Measurements from ENCODE around the gene KLC3.

GRCh38 chr19:45357445-45357783 lies 16.9 kb downstream of the KLC3 start:
- no peak for TF ChIP-seq CTCF (IDR thresholded peaks at IDR 0.05; ENCODE audit: insufficient read depth, low read length, poor library complexity, severe bottlenecking)
- no peak for TF ChIP-seq EZH2phosphoT487 (conservative IDR thresholded peaks at IDR 0.05; ENCODE audit: low read length)
